Umbilical cord (tissue), 2 donors: ENCODE data around the gene IGLL1. TPM values are rescaled to one million over a fixed set of nuclear protein-coding genes. Genes with fewer than 3 reads are reported as not detected.
"Not testable (repeated sequence)": the region's sequence is repeated elsewhere in the genome, so short reads cannot be mapped to it uniquely, and the experiment has no call there.

Experiments used
- DNase-seq: peaks from one replicate; pipeline ENCODE4 v3.0.0-alpha.2; 2015; ENCODE audit warnings: low spot score
- total RNA-seq: library from RNA; depleted of rRNA; stranded (reverse); fragments of >200 nt; gene quantifications from one replicate; pipeline ENCODE4 v1.2.3, GENCODE V29; 2014; ENCODE audit warnings: low replicate concordance; ENCODE audit not compliant: insufficient read depth

Gene IGLL1
- total RNA-seq, 1 donor from 2014 or later, result not detected

DNA sequence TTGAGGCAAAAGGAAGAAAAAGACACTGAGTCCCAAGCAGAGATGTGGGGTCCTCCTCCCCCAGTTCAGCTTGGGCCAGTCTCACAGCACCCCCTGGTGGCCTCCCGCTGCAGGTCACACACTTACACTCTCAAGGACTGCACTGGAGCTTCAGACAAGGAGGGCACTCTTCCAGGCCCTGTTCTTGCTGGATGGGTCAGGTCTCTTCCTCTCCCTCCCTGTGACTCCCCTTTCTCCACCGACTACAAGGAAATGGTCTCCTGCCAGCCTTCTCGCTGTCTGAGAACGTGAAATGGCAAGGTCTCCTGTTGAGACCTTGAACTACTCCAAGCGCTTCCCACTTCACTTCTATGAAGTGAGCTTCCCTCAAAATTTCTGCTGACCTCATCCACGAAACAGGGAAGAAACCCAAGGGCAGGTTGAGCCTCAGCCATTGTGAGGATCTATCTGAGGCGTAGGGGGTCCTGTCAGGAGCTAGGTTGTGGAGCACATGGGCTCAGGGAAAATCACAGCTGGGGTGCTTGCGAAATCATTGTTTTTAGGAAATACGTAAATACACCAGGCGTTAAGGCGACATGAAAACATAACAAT is 11.2 kb upstream of the IGLL1 start:
- peak; percentile 35 for DNase-seq

- no peak for DNase-seq
Observed at GRCh38 chr22:23583836-23584235, 3.7 kb upstream of the IGLL1 start.

DNA sequence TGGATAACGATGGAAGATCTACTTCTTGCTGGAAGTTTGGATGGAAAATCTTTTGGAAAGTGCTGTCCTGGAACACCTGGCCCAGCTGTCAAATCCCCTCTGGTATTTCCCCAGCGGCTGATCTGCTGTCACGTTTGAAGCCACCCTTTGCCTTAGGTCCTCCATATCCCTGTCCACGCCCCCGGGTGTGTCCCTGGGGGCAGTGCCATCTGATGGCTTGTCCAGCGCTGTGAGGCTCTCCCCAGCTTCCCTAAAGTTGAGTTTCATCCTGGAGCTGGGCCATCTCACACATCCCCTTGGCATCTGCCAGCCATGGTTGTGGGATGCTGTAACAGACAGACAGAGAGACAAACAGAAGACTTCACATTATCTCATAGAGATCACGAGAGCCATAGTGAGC is 3.1 kb upstream of the IGLL1 start:
- DNase-seq, result no peak

GRCh38 chr22:23581260-23581650 is 1.2 kb upstream of the IGLL1 start:
- DNase-seq, result no peak

DNA sequence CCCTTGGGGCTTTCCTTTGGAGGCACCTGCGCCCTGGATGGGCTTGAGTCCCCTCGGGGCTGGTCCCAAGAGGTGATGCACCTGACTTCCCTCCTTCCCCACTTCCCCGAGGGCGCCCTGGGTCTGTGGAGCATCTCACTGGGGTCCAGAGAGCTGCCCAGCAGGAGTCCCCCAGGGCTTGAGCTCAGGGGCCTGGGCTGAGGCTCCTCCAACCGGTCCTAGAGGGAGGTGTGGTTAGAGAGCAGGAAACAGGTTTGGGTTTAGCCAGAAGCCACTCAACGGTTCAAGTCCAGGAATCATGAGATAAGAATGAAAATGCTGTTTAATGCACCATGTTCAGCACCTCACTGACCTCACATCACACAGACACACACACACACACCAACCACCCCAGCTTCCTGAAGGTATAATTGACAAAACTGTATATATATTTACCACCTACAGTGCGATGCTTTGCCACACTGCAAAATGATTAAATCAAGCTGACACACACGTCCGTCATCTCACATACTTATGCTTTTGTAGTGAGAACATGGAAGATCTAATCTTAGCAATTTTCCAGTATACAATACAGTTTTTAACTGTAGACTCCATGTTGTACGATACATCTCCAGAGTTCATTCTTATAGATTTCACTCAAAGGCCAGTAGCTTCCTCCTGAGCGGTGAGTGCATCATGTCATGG is 628 bp upstream of the IGLL1 start:
- no peak for DNase-seq

DNA sequence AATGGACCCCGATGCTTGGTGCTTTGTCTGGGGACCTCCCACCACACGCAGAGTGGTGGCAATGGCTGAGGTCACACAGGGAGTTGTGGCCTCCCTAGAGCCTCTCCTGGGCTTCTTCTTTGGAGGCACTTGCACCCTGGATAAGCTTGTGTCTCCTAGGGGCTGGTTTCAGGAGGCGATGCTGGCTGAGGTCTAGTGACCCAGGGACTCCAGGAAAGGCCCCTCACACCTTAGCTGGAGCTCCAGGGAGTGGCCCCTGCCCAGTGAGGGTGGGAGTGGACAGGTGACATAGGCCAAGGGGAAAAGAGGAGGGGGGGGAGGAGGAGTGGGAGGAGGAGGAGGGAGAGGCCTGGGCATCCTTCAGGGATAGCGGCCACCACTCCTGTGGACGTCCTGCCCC is 810 bp downstream of the IGLL1 start:
- DNase-seq, result no peak

DNA sequence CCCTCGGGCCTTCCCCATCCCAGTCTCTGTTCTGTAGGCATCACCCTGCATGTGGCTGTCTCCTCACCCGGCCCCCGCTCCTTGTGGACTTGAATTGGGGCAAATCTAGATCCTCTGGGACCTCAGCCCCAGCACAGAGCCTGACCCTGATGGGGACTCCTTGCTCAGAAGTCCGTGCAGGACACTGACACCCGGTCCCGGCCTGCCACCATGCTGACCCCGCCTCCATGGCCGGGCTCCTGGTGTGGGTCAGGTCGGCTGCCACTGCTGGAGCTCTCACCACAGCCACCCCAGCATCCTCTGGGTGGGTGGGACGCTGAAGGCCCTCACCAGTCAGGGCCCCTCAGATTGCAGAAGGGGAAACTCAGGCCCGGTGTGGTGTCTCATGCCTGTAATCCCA is 1.8 kb downstream of the IGLL1 start:
- DNase-seq, result no peak

- no peak for DNase-seq
Observed at GRCh38 chr22:23576681-23577080, 3.4 kb downstream of the IGLL1 start.

DNA sequence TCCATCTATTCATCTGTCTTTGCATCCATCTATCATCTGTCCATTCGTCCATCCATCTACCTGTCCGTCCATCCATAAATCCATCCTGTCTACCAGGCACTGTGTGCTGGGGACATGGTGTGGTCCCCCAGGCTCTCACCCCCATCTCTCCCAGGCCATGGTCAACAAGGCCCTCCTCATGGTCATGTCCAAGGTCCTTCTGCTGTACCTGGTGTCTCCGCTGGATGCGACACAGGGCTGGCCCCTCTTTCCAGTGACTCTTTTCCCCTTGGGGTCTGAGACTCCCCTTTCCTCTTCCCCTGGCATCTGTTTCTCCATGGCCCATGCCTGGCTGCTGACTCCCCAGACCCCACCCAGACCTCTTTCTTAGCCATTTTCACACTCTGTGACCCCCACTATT is 4.5 kb downstream of the IGLL1 start:
- DNase-seq, result no peak

GRCh38 chr22:23574877-23575276 is 5.2 kb downstream of the IGLL1 start:
- no peak for DNase-seq

DNA sequence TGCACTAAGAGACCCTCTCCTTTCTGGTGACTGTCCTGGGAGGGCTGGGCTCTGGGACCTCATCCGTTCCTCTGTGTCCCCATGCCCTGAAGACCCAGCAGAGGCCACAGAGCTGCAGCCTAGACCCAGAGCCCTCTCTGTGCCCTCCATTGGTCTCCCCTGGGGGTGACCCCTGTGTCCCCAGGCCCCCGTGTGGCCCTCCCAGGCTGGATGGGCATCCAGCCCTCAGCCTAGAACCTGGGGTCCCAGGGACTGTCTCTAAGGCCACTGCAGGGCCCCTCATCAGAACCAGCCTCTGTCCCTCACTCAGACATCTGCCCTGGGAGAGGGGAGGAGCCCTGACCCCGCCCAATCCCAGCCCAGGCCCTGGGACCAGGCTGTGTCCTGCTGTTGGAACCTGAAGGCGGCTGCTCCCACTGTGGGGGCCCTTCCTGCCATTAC is 5.7 kb downstream of the IGLL1 start:
- no peak for DNase-seq

- not testable (repeated sequence) for DNase-seq
Observed at GRCh38 chr22:23573701-23574235, 6.3 kb downstream of the IGLL1 start.

DNA sequence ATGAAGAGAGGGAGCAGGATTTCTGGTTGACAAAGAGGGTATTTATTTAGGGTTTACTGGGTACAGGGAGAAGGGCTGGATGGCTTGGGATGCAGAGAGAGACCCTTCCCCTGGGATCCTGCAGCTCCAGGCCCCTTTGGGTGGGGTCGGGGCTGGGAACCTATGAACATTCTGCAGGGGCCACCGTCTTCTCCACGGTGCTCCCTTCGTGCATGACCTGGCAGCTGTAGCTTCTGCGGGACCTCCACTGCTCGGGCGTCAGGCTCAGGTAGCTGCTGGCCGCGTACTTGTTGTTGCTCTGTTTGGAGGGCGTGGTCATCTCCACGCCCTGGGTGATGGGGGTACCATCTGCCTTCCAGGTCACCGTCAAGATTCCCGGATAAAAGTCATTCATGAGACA is 7.0 kb downstream of the IGLL1 start:
- not testable (repeated sequence) for DNase-seq

GRCh38 chr22:23571486-23571885 is 8.6 kb downstream of the IGLL1 start:
- no peak for DNase-seq

DNA sequence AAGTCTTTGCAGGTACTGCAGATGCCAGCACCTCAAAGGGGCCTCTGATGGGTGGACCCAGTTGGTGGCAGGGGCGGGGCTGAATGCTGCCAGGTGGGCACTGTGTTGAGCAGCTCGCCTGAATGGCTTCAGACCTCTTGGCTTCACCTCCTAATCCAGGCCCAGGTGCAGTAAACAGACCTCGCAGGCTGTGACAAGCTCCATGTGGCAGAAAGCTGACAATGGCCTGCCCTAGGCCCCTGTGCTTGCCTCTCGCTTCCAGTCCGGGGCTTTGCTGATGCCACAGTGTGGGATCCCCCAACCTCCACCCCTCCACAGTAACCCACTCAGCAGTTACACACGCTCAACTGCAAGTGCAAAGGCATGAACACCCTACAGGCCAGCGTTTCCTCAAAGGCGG is 9.4 kb downstream of the IGLL1 start:
- DNase-seq, result no peak

- no peak for DNase-seq
Observed at GRCh38 chr22:23569716-23570115, 10.4 kb downstream of the IGLL1 start.

DNA sequence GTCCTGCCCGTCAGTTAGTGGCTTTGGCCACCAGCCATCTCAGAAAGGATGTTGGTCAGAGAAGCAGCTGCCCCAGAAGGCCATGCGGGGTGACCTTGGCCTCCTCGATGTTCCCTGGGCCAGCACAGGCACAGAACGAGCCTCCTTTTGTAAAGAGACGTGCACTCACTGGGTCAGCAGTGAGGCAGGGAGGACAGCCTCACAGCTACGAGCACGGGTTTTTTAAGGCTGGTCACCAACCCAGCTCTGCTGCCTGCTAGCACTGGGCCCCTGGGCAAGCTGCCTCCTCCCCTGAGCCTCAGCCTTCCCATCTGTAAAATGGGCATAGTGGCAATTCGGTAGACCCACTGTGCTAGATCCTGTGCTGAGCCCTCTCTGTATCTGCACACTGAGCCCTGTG is 10.8 kb downstream of the IGLL1 start:
- no peak for DNase-seq

GRCh38 chr22:23566705-23567475 is 13.2 kb downstream of the IGLL1 start:
- no peak for DNase-seq

DNA sequence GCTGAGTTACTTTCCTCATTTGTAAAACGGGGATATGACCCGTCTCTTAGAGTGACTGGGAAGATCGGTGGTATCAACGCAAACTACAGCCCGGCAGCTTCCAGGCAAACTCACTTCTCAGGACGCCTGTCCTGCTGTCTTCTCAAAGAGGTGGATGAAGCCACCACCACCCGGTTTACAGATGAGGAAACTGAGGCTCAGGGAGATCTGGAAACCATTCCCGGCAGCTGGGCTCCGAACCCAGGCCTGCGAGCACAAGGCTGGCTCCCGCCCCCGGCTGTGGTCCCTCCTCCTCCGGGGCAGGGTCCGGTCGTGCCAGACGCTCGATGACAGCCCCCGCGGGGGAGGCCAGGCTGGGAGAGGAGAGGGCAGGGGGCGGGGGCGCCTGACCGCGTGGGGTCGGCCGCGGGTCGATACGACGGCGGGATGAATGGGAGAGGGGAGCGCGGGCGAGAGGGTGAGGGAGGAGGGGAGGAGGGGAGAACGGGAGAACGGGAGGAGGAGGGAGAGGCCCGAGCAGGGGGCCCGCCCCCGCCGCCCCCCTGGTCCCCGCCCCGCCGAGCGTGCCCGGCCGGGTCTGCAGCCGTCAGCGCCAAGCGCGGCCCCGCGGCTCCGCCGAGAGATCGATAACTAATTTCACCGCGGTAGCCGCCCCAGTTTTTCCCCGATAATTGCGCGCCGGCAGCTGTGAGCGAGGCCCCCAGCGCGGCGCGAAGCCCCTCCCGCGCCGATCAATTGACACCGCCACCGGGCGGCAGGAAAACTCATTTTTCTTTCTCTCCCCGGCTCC is 14.0 kb downstream of the IGLL1 start:
- peak; percentile 38 for DNase-seq

GRCh38 chr22:23565305-23565914 is 14.7 kb downstream of the IGLL1 start:
- DNase-seq, result no peak

DNA sequence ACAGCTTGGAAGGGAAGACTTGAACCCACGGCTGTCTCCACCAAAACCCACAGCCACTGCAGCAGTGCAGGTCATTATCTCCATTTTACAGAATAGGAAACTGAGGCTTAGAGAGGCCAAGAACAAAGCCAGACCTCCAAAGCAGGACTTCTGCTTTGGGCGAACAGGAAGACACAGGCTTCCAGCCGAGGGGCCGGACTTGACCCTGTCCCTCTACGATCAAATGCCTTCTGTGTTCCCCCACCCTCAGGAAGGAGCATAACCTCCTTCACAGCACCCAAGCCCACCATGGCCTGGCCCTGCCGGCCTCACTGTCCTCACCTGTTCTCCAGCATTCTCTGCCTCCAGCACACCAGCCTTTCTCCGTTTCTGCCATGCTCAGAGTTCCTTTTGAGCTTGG is 15.8 kb downstream of the IGLL1 start:
- DNase-seq, result no peak
